SK-N-SH treated with all-trans-retinoic acid at 6 μM for 48 hours (cell line): ENCODE results near the gene ZGRF1.
"Not testable (repeated sequence)": the region's sequence is repeated elsewhere in the genome, so short reads cannot be mapped to it uniquely, and the experiment has no call there.

Source experiments
- ATAC-seq: fragments of 200-7000 bp; cut with Tn5 transposase; 3 replicates; pipeline ENCODE4 v1.9.1; 2020; ENCODE audit warnings: mild to moderate bottlenecking, moderate library complexity
- ARNTL ChIP-seq: fragments of 450-650 bp; formaldehyde crosslinking; IDR thresholded peaks from 2 replicates; pipeline ENCODE4 v1.5.0; 2020; ENCODE audit warnings: low read depth, mild to moderate bottlenecking, moderate library complexity, borderline replicate concordance
- BACH2 ChIP-seq: fragments of 250-450 bp; sonication (Bioruptor Pico); IDR thresholded peaks from 2 replicates; pipeline ENCODE4 v1.9.0; 2021; ENCODE audit warnings: mild to moderate bottlenecking, borderline replicate concordance
- CSDC2 ChIP-seq: fragments of 250-450 bp; sonication (Bioruptor Pico); IDR thresholded peaks from 2 replicates; pipeline ENCODE4 v1.5.0; 2020; ENCODE audit warnings: mild to moderate bottlenecking, moderate library complexity
- GLIS3 ChIP-seq: fragments of 250-450 bp; sonication (Bioruptor Pico); IDR thresholded peaks from 2 replicates; pipeline ENCODE4 v1.5.0; 2020; ENCODE audit warnings: mild to moderate bottlenecking, moderate library complexity
- TF ChIP-seq, protein P1 (sequence below): fragments of 250-450 bp; sonication (Bioruptor Pico); IDR thresholded peaks from 2 replicates; pipeline ENCODE4 v1.8.0; 2020; ENCODE audit warnings: mild to moderate bottlenecking, moderate library complexity, borderline replicate concordance

The ZGRF1 gene

DNA sequence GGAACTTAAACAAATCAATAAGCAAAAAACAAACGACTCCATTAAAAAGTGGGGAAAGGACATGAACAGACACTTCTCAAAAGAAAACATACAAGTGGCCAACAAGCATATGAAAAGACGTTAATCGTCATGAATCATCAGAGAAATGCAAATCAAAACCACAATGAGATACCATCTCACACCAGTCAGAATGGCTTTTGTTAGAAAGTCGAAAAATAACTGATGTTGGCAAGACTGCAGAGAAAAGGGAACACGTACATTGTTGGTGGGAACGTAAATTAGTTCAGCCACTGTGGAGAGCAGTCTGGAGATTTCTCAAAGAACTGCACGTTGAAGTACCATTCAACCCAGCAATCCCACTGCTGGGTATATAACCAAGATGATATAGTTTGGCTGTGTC lies 144.4 kb downstream of the ZGRF1 start:
- TF ChIP-seq ARNTL (CRISPR knock-in tag) (no peak), CSDC2 (CRISPR knock-in tag) (no peak), BACH2 (CRISPR knock-in tag) (no peak), GLIS3 (CRISPR knock-in tag) (no peak)
- TF ChIP-seq, protein P1, sequence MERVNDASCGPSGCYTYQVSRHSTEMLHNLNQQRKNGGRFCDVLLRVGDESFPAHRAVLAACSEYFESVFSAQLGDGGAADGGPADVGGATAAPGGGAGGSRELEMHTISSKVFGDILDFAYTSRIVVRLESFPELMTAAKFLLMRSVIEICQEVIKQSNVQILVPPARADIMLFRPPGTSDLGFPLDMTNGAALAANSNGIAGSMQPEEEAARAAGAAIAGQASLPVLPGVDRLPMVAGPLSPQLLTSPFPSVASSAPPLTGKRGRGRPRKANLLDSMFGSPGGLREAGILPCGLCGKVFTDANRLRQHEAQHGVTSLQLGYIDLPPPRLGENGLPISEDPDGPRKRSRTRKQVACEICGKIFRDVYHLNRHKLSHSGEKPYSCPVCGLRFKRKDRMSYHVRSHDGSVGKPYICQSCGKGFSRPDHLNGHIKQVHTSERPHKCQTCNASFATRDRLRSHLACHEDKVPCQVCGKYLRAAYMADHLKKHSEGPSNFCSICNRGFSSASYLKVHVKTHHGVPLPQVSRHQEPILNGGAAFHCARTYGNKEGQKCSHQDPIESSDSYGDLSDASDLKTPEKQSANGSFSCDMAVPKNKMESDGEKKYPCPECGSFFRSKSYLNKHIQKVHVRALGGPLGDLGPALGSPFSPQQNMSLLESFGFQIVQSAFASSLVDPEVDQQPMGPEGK = no peak
- TF ChIP-seq, all 23 proteins: peak for 0

DNA sequence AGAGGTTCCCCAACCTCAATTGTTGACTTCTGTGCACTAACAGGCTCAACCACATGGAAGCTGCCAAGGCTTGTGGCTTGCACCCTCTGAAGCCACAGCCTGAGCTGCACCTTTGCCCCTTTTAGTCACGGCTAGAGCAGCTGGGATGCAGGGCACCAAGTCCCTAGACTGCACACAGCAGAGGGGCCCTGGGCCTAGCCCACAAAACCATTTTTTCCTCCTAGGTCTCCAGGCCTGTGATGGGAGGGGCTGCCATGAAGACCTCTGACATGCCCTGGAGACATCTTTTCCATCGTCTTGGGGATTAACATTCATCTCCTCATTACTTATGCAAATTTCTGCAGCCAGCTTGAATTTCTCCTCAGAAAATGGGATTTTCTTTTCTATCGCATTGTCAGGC lies 145.9 kb downstream of the ZGRF1 start:
- not testable (repeated sequence) for ATAC-seq

More for the DNA sequence above, 144.4 kb downstream of the ZGRF1 start:
- ATAC-seq = no peak
